OCI-LY1 (cell line): ENCODE data around the gene SLC4A2.

Experiments
- H2AFZ ChIP-seq: fragments of 200-600 bp; sonication (generic), shearing (Covaris generic); 2 replicates; pipeline ENCODE4 v1.6.0; 2014; ENCODE audit warnings: antibody characterized with exemption, mild to moderate bottlenecking, low read length
- H3F3A ChIP-seq: fragments of 200-600 bp; sonication (generic), shearing (Covaris generic); 2 replicates; pipeline ENCODE4 v1.6.0; 2014; ENCODE audit warnings: mild to moderate bottlenecking, antibody characterized with exemption, low read length, moderate library complexity; ENCODE audit not compliant: insufficient read depth
- H3K27ac ChIP-seq: fragments of 200-600 bp; sonication (generic); 2 replicates; pipeline ENCODE4 v1.5.1; 2014; ENCODE audit warnings: low read length, mixed run types, mild to moderate bottlenecking, low read depth; ENCODE audit not compliant: poor library complexity, severe bottlenecking
- H3K27me3 ChIP-seq: fragments of 200-600 bp; sonication (generic); 2 replicates; pipeline ENCODE4 v1.6.0; 2014; ENCODE audit warnings: antibody characterized with exemption, mild to moderate bottlenecking, low read length, moderate library complexity; ENCODE audit not compliant: insufficient read depth
- H3K36me3 ChIP-seq: fragments of 200-600 bp; sonication (generic); 2 replicates; pipeline ENCODE4 v1.6.1; 2014; ENCODE audit warnings: mild to moderate bottlenecking, antibody characterized with exemption, low read length, moderate library complexity, mixed read lengths; ENCODE audit not compliant: insufficient read depth
- H3K4me1 ChIP-seq: fragments of 200-600 bp; sonication (generic); 2 replicates; pipeline ENCODE4 v1.5.1; 2014; ENCODE audit warnings: mild to moderate bottlenecking, low read length, moderate library complexity; ENCODE audit not compliant: insufficient read depth, severe bottlenecking
- H3K4me2 ChIP-seq: fragments of 200-600 bp; sonication (generic), shearing (Covaris generic); 2 replicates; pipeline ENCODE4 v1.6.1; 2014; ENCODE audit warnings: low read length
- H3K4me3 ChIP-seq: fragments of 200-600 bp; sonication (generic); 2 replicates; pipeline ENCODE4 v1.5.1; 2014; ENCODE audit warnings: low read length, low read depth, mild to moderate bottlenecking, mixed read lengths; ENCODE audit not compliant: poor library complexity, severe bottlenecking
- H3K79me2 ChIP-seq: fragments of 200-600 bp; shearing (Covaris generic); 2 replicates; pipeline ENCODE4 v1.6.1; 2016; ENCODE audit warnings: mixed run types, low read length, mixed read lengths; ENCODE audit not compliant: insufficient read depth
- H3K9ac ChIP-seq: fragments of 200-600 bp; sonication (generic), shearing (Covaris generic); 2 replicates; pipeline ENCODE4 v1.6.1; 2014; ENCODE audit warnings: mild to moderate bottlenecking, low read length, mixed read lengths
- H3K9me2 ChIP-seq: fragments of 200-600 bp; sonication (generic), shearing (Covaris generic); 2 replicates; pipeline ENCODE4 v1.6.1; 2014; ENCODE audit warnings: low read depth, mild to moderate bottlenecking, low read length, mixed read lengths
- H3K9me3 ChIP-seq: fragments of 200-600 bp; shearing (Covaris generic); 2 replicates; pipeline ENCODE4 v1.6.1; 2014; ENCODE audit warnings: low read length, mixed read lengths
- H4K20me1 ChIP-seq: fragments of 200-600 bp; sonication (generic), shearing (Covaris generic); 2 replicates; pipeline ENCODE4 v1.6.0; 2016; ENCODE audit warnings: mild to moderate bottlenecking, low read length; ENCODE audit not compliant: insufficient read depth
- CTCF ChIP-seq: fragments of 200-600 bp; sonication (generic), shearing (Covaris generic); IDR thresholded peaks from 2 replicates; pipeline ENCODE4 v1.5.1; 2017; ENCODE audit warnings: mild to moderate bottlenecking, antibody characterized with exemption, low read length, moderate library complexity, mixed read lengths
- EZH2 ChIP-seq: fragments of 200-600 bp; sonication (generic), shearing (Covaris generic); IDR thresholded peaks from 2 replicates; pipeline ENCODE4 v1.8.0; 2017; ENCODE audit warnings: borderline replicate concordance, mixed run types, mild to moderate bottlenecking, antibody characterized with exemption, low read length, moderate library complexity, mixed read lengths

SLC4A2 gene

GRCh38 chr7:151077705-151078232 is 18.4 kb downstream of the SLC4A2 start:
- peak overlapping the region; percentile 56 for H3K27ac ChIP-seq
- H3K36me3 ChIP-seq: peaks cover 43% of the 10 kb centered on the region
- TF ChIP-seq EZH2: no peak
- TF ChIP-seq CTCF: no peak
- peaks cover 4% of the 10 kb centered on the region; the same call in 1 of the 2 replicates for H3F3A ChIP-seq
- H2AFZ ChIP-seq: no peak overlapping the region
- no peaks in the 10 kb centered on the region for H3K9me2 ChIP-seq
- peaks cover 37% of the 10 kb centered on the region for H3K4me1 ChIP-seq
- no peak overlapping the region; the same call in 1 of the 2 replicates for H3K9ac ChIP-seq
- no peaks in the 10 kb centered on the region for H3K79me2 ChIP-seq
- no peak overlapping the region for H3K4me3 ChIP-seq
- no peaks in the 10 kb centered on the region for H3K27me3 ChIP-seq
- no peaks in the 10 kb centered on the region for H3K9me3 ChIP-seq
- no peaks in the 10 kb centered on the region for H4K20me1 ChIP-seq
- no peak overlapping the region; the same call in 1 of the 2 replicates for H3K4me2 ChIP-seq

- Histone ChIP-seq H3K9me2 (no peaks in the 10 kb centered on the region), H3K9ac (peak overlapping the region; percentile 7; the same call in 1 of the 2 replicates), H3K27me3 (no peaks in the 10 kb centered on the region), H3F3A (peaks cover 4% of the 10 kb centered on the region; the same call in 1 of the 2 replicates), H3K27ac (peak overlapping the region; percentile 56), H3K79me2 (no peaks in the 10 kb centered on the region), H2AFZ (no peak overlapping the region), H3K9me3 (no peaks in the 10 kb centered on the region), H3K4me3 (peak overlapping the region; percentile 82), H3K36me3 (peaks cover 43% of the 10 kb centered on the region), H3K4me2 (peak overlapping the region; percentile 90; the same call in 1 of the 2 replicates), H3K4me1 (peaks cover 38% of the 10 kb centered on the region), H4K20me1 (no peaks in the 10 kb centered on the region)
- no peak for TF ChIP-seq EZH2
- TF ChIP-seq CTCF: no peak
Observed at GRCh38 chr7:151078233-151079040, 19.0 kb downstream of the SLC4A2 start.

- Histone ChIP-seq H3F3A (peaks cover 4% of the 10 kb centered on the region; the same call in 1 of the 2 replicates), H3K36me3 (peaks cover 34% of the 10 kb centered on the region), H4K20me1 (no peaks in the 10 kb centered on the region), H3K4me3 (peak overlapping the region; percentile 82), H3K4me1 (peaks cover 43% of the 10 kb centered on the region), H3K79me2 (no peaks in the 10 kb centered on the region), H3K27ac (no peak overlapping the region), H3K27me3 (no peaks in the 10 kb centered on the region), H3K9me2 (no peaks in the 10 kb centered on the region), H3K9me3 (no peaks in the 10 kb centered on the region), H3K9ac (peak overlapping the region; percentile 92), H2AFZ (no peak overlapping the region), H3K4me2 (peak overlapping the region; percentile 90)
- no peak for TF ChIP-seq EZH2
- TF ChIP-seq CTCF: no peak
Observed at GRCh38 chr7:151079199-151079910, 20.0 kb downstream of the SLC4A2 start.
